ENCODE results near the gene C19orf44. TPM values are rescaled to one million over a fixed set of nuclear protein-coding genes. Genes with fewer than 3 reads are reported as not detected.
A peak's percentile ranks its signal among the peaks of the same experiment; 100 is the strongest.

The C19orf44 gene
- total RNA-seq, 2 experiments from 2014 or later: 0.78 to 1.0 TPM

GRCh38 chr19:16455489-16455888 is 40.7 kb upstream of the C19orf44 start:
- no peak overlapping the region for H3K27ac ChIP-seq (ENCODE audit: low read depth in 1 of 2, low read length in 2 of 2)
- TF ChIP-seq, protein P1, sequence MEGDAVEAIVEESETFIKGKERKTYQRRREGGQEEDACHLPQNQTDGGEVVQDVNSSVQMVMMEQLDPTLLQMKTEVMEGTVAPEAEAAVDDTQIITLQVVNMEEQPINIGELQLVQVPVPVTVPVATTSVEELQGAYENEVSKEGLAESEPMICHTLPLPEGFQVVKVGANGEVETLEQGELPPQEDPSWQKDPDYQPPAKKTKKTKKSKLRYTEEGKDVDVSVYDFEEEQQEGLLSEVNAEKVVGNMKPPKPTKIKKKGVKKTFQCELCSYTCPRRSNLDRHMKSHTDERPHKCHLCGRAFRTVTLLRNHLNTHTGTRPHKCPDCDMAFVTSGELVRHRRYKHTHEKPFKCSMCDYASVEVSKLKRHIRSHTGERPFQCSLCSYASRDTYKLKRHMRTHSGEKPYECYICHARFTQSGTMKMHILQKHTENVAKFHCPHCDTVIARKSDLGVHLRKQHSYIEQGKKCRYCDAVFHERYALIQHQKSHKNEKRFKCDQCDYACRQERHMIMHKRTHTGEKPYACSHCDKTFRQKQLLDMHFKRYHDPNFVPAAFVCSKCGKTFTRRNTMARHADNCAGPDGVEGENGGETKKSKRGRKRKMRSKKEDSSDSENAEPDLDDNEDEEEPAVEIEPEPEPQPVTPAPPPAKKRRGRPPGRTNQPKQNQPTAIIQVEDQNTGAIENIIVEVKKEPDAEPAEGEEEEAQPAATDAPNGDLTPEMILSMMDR (IDR thresholded peaks at IDR 0.05): no peak
- no peak overlapping the region for H3K4me3 ChIP-seq (ENCODE audit: low read length)
- no peak overlapping the region for H3K27ac Mint-ChIP-seq
- ATAC-seq (ENCODE audit: poor library complexity) (no peak), DNase-seq (no peak)
- no peaks in the 10 kb centered on the region for H3K9me3 Mint-ChIP-seq
- peaks cover 40% of the 10 kb centered on the region for H3K4me1 ChIP-seq (ENCODE audit: insufficient read depth, low read length)
- peaks cover 46% of the 10 kb centered on the region for H3K4me1 Mint-ChIP-seq (ENCODE audit: low read depth)
- no peaks in the 10 kb centered on the region for H3K27me3 Mint-ChIP-seq
- ChIA-PET CTCF (no interaction called here), POLR2A (interaction anchor here (0.7 kb wide), 1 partner anchor 38 kb away, joined by 3 read pairs; no protein-coding TSS in a partner anchor)
- H3K36me3 ChIP-seq (ENCODE audit: insufficient read depth, low read length): peaks cover 3% of the 10 kb centered on the region
- no peaks in the 10 kb centered on the region for H3K36me3 Mint-ChIP-seq (ENCODE audit: low read depth)
- H3K27me3 ChIP-seq (ENCODE audit: control insufficient read depth in 1 of 2, insufficient read depth in 2 of 2, low read length in 2 of 2): no peaks in the 10 kb centered on the region
- H3K4me3 Mint-ChIP-seq: no peak overlapping the region
- H3K9me3 ChIP-seq (ENCODE audit: control insufficient read depth in 1 of 2, insufficient read depth in 1 of 2, low read length in 2 of 2): no peaks in the 10 kb centered on the region
- intact Hi-C loops (cut with DNase I, micrococcal nuclease): no loop called here

DNA sequence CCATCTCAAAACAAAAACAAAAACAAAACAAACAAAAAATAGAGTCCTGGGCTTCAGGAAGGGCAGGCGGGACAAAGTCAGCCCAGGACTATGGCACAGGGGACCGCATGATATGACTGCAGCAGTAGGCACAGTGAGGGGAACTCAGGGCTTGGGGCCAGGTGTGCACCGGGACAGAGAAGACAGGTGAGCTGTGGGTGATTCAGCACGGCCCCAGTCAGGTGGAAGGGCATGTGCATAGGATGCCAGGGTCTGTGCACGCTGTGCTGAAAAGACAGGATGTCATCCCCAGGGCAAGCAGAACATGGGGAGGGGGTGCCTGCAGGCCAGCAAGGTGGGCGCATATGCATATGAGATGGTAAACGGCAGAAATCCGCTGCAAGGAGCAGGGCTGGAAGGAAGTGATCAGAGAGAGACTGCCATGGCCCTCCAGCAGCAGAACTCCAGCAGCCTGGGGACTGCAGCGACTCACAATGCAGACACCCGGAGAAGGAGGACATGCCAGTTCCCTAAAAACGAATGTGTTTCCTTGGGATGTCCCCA is 39.5 kb upstream of the C19orf44 start:
- peaks cover 3% of the 10 kb centered on the region for H3K36me3 ChIP-seq (ENCODE audit: insufficient read depth, low read length)

DNA sequence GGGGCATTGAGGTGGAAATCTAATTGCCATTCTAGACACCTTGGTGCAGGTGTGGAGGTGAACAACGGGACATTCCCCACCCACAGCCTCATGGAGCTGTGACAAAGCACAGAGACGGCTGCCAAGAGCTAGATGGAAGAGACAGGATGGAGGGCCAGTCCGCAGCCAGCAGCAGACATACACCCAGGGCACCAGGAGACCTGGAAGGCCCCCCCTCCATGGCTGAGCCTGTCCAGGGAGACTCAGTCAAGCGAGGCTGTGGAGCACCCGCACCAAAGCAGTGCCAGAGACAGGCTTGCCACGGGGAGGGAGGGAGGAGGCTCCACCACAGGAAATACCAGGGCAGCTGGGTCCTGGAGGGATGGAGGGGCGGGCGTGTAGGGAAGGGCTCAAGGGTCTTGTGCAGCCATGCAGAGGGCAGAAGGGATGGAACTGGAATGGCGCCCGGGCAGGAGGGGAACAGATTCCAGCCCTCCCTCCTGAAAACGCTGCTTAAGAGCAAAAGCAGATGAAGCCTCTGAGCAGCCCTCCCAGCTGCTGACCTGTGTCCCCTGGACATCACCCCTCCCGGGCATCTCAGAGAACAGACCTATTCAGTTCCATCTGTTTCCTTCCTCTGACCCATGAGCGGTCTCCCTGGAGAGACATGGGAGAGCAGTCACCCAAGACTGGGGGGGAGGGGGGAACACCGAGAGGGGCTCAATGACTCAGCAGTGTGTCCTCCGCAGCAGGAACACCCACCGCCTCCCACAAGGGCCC is 38.8 kb upstream of the C19orf44 start:
- no peak overlapping the region for H3K27ac ChIP-seq (ENCODE audit: low read depth in 1 of 2, low read length in 2 of 2)
- DNase-seq (peak in 1 of 14 experiments; percentile 23), ATAC-seq (ENCODE audit: poor library complexity) (peak; percentile 41)
- H3K4me1 ChIP-seq (ENCODE audit: insufficient read depth, low read length): peaks cover 43% of the 10 kb centered on the region
- no peak overlapping the region for H3K4me3 ChIP-seq (ENCODE audit: low read length)
- TF ChIP-seq, protein P1 (IDR thresholded peaks at IDR 0.05): no peak
- intact Hi-C loops (cut with DNase I, micrococcal nuclease): no loop called here
- H3K27me3 ChIP-seq (ENCODE audit: control insufficient read depth in 1 of 2, insufficient read depth in 2 of 2, low read length in 2 of 2): no peaks in the 10 kb centered on the region
- Mint-ChIP-seq H3K27ac (peak overlapping the region; percentile 64), H3K4me3 (peak overlapping the region; percentile 11), H3K36me3 (ENCODE audit: low read depth) (no peaks in the 10 kb centered on the region), H3K4me1 (ENCODE audit: low read depth) (peaks cover 46% of the 10 kb centered on the region), H3K27me3 (no peaks in the 10 kb centered on the region), H3K9me3 (no peaks in the 10 kb centered on the region)
- ChIA-PET CTCF (interaction anchor here (0.6 kb wide), 1 partner anchor 263 kb away, joined by 3 read pairs; no protein-coding TSS in a partner anchor), POLR2A (no interaction called here)
- no peaks in the 10 kb centered on the region for H3K9me3 ChIP-seq (ENCODE audit: control insufficient read depth in 1 of 2, insufficient read depth in 1 of 2, low read length in 2 of 2)
- H3K36me3 ChIP-seq (ENCODE audit: insufficient read depth, low read length): peaks cover 3% of the 10 kb centered on the region

More for the DNA sequence above, 39.5 kb upstream of the C19orf44 start:
- ATAC-seq (ENCODE audit: poor library complexity) (no peak), DNase-seq (no peak)
- Mint-ChIP-seq H3K27ac (peak overlapping the region; percentile 64), H3K27me3 (no peaks in the 10 kb centered on the region), H3K4me1 (ENCODE audit: low read depth) (peaks cover 46% of the 10 kb centered on the region), H3K4me3 (peak overlapping the region; percentile 11), H3K9me3 (no peaks in the 10 kb centered on the region), H3K36me3 (ENCODE audit: low read depth) (no peaks in the 10 kb centered on the region)
- TF ChIP-seq, protein P1 (IDR thresholded peaks at IDR 0.05): no peak
- ChIA-PET POLR2A (no interaction called here), CTCF (no interaction called here)
- no peaks in the 10 kb centered on the region for H3K27me3 ChIP-seq (ENCODE audit: control insufficient read depth in 1 of 2, insufficient read depth in 2 of 2, low read length in 2 of 2)
- peaks cover 38% of the 10 kb centered on the region for H3K4me1 ChIP-seq (ENCODE audit: insufficient read depth, low read length)
- no peak overlapping the region for H3K27ac ChIP-seq (ENCODE audit: low read depth in 1 of 2, low read length in 2 of 2)
- no peak overlapping the region for H3K4me3 ChIP-seq (ENCODE audit: low read length)
- no peaks in the 10 kb centered on the region for H3K9me3 ChIP-seq (ENCODE audit: control insufficient read depth in 1 of 2, insufficient read depth in 1 of 2, low read length in 2 of 2)
- intact Hi-C loops (cut with DNase I, micrococcal nuclease): no loop called here
